Activated CD4-positive, alpha-beta T cell treated with anti-CD3 and anti-CD28 coated beads, Interleukin-2, amount 50 U/mL, for 16 hours (primary cell): Measurements from ENCODE around the gene CCDC122.

Experiments
- DNase-seq: peaks from one replicate; pipeline ENCODE4 v3.0.0-alpha.2; 2020

CCDC122 gene

DNA sequence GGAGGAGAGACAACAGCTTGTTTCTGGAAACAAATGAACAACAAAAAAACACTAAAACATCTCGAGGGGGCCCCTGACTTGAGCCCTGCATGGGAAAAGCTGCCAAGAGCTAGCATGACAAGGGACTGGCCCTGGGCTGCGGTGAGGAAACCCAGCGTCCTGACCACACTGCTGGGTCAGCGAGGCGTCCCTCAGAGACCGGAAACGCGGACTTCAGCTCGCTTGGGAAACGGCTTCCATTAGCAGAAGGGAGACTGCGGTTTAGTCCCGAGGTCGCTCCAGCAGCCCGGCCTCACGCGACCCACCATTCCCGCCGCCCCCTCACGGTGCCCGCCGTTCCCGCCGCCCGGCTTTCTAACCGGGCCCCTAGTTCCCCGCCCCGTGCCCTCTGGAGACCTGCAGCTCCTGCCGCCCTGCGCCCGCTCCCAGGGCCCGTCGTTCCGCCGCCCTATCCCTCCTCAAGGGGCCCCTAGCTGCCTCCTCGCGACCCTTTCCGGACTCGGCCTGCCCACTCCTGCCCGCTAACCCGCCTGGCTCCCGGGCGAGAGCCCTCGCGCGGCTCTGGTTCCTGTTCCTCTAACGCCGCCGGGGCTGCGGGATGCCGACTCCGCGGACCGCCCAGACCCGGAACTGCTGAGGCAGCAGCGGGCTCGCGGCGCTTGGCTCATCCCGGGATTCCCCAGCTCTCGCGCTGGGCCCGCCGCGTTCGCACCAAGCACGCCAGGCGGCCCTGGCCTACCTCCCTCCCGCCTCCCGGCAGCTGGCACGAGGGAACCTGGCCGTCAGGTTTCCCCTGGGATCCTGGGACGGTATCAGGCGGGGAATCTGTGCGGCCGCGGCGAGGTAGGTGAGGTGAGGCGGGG, at the start of gene CCDC122:
Gene CCDC122 (minus strand): TSS at position 849 of the 863 bp plus-strand sequence. CDS start 10,364 bp downstream, outside the sequence.
- DNase-seq, result peak; percentile 76

DNA sequence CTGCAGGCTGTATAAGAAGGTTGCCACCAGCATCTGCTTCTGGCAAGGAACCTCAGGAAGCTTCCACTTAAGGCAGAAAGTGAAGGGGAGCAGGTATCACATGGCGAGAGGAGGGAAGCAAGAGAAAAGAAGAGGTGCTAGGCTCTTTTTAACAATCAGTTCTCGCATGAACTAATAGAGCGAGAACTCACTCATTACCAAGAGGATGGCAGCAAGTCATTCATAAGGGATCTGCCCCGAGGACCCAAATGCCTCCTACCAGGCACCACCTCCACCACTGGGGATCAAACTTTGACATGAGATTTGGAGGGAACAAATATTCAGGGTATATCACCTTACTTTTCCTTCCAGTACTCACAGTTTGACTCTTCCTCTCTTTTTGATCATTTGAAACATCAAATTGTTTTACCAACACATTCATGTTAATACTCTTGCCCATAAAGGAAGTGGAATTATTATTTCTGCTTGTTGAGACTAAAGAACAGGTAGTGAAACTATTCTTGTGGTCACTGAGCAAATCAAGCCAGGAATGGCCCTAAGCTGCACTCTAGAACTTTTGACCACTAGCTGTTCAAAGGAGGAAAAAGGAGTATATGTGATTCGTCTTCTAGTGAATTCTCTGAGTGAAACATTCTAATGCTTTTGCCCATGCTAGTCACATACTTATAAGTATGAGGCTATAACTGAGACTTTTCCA, 45.2 kb upstream of the CCDC122 start:
- DNase-seq, result no peak

DNA sequence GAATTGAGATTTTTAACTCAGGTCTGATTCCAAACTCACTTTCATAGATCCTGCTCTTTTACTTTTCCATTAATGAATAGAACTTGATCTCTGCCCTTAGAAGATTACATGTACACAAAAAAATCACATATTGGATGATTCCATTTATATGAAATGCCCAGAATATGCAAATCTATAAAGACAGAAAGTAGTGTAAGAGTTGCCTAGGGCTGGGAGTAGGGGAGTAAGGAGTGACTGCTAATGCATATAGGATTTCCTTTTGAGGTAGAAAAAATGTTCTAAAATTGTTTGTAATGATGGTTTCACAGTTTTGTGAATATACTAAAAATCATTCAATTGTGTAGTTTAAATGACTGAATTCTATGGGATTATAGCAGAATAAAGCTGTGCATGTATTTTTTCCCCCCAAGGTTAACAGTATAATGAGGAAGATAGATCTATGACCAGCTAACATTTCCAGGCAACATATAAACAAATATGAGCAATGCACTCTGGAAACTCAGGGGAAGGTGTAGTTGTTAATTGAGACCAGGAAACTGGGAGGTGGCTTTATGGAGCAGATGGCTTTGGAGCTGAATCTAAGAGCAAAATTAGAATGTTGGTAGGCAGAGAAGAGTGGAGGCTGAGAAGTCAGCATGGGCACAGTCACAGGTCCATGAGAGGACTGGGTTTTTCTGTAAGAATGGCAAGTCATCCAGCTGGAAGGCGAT, 41.6 kb upstream of the CCDC122 start:
- DNase-seq, result no peak

DNA sequence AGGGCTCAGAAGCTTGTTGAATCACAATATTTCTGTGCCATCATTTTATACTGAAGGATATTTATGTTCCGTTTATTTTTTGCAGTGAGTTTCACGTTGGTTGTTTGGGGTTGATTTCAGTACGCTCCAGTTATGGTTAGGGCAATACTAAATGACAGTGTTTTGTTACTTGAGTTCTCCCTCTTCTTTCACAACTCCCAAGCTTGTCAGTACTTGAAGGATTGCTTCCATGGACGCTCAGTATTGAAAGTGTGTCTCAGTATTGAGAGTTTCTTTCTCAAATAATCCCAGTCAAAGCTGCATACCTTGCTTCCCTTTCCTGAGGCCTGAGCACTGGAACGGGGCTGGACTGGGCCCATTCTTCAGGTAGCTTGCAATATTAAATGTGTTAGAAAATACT, 39.1 kb upstream of the CCDC122 start:
- no peak for DNase-seq

DNA sequence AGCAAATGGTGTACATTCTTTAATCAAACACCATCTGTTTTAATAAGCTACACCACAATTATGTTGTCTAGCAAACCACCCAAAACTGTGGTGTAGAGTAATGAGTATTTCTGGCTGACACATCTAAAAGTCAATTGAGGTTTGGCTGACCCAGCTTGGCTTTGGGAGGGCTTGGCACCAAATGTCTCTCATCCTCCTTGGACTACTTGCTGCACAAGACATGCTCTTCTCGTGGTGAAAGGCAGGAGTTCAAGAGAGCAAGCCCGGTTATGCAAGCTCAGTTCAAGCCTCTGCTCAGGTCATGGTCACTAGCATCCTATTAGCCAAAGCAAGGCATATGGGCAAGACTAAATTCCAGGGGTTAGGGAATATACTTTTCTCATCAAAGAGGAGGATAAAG, 37.3 kb upstream of the CCDC122 start:
- DNase-seq, result no peak

DNA sequence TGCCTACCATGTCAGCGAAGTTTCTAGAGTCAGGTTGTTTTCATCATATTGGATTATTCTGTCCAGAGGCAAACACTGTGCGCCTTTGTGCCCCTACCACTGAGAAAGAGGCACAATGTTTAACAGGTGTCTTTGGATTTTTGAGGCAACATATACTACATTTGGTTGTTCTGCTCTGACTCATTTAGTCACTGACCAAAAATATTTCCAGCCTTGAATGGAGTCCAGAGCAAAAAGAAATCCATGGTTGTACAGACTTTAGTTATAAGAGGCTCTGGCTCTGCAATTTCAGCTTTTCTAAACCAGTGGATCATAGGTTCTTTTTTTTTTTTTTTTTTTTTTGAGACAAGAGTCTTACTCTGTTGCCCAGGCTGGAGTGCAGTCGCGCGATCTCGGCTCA, 35.9 kb upstream of the CCDC122 start:
- no peak for DNase-seq

DNA sequence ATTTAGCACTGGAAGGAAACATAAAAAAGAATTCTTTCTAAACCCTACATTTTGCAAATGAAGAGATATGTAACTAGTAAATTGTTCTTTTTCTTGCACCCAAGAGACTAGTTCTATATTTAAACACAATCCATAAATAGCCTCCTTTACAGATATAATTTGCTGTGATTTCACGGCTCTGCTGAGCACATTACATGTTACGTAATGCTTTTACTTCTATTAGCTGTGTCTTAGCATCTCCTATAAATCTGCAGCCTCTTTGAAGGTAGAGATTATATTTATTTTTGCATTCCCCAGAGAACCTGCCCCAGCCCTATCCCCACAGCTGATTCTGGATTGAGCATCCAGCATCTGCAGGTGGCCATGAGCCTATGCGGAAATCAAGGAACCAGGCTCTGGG, 32.3 kb upstream of the CCDC122 start:
- no peak for DNase-seq

DNA sequence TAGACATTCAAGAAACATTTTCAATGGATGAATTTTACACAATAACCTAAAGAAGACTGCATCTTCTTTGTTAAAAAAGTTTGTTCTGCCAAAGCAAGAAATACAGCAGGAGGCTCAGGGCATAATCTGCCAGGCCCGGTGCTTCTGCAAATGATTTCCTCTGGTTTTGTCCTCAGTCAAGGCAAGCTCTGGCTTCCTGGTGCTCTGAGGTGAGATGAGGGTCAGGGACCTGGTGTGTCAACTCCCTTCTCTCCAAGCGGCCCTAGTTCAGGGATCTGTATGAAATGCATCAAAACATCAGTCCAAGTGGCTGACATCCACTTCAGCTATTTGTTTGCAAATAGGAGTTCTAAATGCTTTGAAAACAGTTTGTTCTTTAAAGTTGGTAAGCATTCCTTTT, 31.7 kb upstream of the CCDC122 start:
- no peak for DNase-seq

DNA sequence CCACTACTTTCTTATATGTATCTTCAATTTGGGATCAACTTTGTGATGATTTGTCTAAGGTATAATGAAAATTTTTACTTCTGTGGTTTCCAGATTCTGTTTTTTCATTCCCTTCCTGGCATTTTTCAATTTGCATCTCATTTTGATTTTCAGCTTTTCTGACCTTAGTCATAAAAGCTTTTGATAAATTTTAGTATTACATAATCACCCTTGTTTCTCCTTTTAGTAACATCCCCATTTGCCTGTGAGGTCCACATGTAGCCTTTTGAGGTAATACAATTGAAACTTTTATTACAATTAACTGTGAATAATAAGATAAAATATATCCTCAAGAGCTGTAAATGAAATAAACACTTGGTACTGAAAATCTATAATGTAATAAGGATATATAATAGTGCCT, 31.3 kb upstream of the CCDC122 start:
- DNase-seq, result no peak

DNA sequence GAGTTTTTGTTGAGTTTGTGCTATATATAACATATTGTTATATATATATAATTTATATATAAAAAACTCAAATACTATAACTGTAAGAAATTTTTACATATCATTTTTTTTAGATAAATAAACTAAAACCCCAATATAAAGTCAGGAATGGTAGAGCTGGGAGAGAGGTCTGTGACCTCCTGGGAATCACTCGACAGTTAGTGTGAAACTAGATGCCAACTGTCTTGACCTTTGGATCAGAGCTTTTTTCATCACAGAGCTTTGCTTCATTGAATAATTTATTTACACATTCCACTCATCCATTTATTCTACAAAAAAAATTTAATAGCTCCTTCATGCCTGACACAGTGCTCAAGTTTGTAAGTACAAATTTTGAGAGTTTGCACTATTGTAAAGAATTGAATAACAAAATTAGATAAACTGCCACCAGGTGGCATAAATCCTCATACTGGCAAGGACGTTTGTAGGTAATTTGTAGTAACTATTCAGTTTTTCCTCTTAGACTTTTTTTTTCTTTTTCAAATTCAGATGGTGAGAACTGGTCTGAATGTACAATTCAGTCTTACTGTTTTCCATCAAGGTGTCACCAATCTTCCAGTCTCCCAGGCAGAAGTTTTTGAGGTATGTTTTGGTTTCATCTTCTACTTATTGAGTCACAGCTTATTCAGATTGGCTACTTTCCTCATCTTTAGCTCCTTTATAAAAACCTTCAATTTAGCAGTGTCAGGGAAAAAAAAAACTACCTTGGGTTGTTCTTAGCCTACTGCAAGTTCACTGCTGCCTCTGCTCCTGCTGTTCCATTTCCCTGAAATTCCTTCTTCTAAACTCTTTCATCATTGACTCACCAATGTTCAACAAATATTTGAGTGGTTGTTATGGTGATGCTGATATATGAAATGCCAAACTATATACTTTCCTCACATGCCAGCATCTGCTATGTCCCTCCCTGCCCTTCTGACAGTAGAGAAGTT, 28.9 kb upstream of the CCDC122 start:
- DNase-seq, result peak; percentile 14

DNA sequence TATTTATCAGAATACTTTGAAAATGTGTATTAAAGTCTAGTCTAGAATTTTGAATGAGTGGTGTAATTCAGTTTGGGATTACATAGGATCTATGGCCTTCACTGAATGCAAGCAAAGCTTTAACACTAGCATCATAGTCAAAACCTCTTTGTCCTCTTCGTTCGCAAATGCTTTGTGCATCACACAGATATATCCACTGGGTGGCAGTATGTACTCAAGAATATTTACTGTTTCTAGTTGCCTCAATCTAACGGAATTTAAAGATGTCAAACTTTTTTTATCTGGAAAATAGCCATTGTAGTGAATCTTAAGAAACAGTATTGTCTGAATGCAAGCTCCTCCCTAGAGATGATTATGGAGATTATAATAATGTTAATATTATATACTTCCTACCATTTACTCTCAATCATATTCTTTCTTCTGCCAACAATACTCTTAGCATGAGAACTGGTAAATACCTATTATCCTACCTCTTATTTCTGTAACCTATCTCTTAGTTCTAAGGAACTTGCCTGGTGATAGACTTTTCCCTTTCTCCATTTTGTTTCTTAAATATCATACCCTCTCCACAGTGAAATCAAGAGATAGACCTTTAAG, 26.0 kb upstream of the CCDC122 start:
- DNase-seq, result peak; percentile 61

DNA sequence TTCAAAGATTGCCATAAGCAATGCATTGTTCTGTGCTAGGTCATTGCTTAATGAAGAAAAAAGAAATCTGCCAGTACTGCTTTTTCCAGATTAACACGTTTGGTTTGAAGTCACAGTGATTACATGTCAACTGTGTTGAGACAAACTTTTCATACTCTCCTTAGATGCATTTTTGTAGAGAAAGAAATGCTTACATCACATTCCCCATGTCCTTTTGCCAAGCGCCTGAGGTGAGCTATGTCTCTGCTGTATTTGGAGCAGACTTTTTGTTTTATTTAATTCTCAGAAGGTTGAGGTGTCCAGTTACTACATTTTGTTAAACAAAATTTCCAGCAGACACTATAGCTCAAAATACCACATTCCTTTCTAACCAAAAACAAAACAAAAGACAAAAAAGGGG, 16.4 kb upstream of the CCDC122 start:
- DNase-seq, result no peak

DNA sequence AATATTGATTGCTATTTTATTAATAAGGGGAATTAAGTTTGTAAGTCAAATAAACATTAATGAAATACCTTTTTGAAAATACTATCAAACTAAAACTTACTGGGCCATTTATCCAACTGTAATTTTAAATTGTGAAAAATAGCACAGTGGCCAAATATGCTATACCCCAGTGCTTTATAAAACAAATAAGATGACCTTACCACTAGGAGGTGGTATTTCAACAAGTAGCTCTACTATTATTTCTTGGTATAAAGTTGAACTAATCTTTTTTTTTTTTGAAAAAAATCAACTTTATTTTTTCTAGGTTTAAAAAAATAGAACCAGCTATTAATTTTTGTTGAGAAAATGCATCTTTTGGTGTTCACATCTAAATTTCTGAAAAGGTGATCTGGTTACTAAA, 14.9 kb upstream of the CCDC122 start:
- DNase-seq, result no peak

DNA sequence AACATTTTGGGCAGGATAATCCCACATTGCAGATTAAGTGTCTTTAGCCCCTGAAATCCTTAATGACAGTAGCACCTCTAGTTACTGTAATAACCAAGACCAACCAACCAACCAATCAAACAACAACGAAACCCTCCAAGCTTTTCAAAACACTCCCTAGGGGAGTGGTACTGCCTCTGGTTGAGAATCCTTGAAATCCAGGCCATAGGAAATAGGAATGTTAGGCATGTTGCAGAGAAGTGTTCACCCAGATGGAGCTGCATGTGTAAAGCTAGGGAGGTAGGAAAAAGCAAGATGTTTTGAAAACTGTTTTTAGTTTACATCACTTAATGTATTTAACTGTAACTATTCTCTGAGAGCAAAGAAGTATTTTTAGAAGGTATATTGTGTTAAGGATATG, 4.7 kb upstream of the CCDC122 start:
- DNase-seq, result no peak

DNA sequence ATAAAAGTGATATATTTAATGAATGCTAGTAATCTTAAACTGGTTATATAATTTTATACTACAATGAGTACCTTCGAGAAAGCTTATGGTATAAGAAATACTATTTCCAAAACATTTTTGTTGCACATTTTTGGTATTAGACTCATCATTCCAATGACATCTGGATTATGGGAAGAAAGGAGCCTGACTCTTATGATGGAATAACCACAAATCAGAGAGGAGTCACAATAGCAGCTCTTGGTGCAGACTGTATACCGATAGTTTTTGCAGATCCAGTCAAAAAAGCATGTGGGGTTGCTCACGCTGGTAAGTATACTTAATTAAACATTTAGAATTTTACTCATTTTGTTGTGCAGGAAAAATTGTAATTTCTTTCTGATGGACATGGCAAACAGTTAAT, 4.1 kb upstream of the CCDC122 start:
- no peak for DNase-seq

DNA sequence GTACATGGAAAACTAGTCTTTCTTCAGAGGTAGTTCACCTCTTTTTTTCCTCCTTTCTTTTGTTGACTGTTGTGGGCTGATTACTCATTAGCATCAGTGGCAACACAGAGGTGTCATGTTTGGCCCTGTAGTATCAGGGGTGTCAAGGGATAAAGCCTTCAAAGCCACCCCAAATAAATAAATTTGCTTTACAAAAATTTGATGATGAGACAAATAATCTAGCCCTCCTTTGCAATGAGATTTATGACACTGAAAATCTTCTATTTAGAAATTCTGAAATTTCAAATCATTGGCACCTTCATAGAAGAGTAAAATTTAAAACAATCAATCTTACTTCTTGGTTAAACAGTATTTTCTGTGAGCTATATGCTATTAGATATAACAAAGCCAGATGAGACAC, 2.0 kb upstream of the CCDC122 start:
- no peak for DNase-seq

DNA sequence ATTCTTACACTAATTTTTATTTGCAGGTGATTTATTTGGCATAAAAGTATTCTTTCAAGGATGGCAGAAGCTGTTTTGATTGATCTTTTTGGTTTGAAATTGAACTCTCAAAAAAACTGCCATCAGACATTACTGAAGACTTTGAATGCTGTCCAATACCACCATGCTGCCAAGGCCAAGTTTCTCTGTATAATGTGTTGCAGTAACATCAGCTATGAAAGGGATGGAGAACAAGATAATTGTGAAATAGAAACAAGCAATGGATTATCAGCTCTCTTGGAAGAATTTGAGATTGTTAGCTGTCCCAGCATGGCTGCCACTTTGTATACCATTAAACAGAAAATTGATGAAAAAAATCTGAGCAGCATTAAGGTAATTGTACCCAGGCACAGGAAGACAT, 1.4 kb upstream of the CCDC122 start:
- no peak for DNase-seq

DNA sequence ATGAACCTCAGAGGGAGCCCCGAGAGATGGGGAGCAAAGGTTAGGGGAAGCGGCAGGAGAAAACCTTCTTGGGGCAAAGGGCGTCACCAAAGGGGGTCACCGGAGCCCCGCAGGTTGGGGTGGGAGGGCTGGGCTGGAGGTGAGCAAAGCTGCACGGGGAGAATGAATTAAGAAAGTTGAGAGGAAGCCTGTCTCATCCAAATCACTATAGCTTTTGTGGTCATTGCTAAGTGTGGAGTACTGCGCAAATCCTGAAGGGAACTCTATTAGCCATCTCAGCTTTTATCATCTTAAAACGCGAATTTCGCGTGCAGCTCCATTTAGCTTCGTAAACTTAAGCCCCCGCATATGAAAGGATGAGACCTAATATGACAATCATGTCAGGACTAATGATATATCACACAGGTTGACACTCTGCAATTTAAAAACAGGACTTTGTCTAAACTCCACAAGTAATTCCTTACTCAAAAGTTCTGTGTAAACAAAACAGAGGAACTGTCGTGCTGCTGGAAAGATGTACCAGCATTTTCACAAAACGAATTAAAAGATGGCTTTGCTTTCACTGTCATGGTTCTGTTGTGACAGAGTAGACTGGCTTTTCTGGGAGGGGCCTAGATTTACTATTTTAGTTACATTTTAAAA, 795 bp upstream of the CCDC122 start:
- no peak for DNase-seq

DNA sequence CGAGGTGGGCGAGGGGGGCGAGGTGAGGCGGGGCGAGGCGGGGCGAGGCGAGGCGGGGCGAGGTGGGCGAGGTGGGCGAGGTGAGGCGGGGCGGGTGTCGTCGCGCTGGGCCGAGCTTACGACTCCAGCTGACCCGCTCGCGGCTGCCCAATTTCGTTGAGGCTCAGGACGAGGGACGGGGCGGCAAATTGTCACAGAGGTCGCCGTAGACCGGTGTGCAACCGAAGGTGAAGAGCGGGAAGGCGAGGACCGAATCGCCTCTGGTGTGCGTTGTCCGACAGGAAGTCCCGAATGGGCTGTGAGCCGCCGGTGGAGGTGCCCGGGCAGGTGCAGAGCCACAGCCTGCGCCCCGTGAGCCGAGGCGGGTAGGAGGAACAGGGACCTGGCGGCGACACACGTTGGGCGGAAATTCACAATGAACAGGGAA, 228 bp upstream of the CCDC122 start, which contains the start of gene LACC1:
Gene LACC1 (plus strand): TSS at position 150 of the 427 bp plus-strand sequence. CDS start 1,082 bp downstream, outside the sequence.
- DNase-seq, result peak; percentile 20

DNA sequence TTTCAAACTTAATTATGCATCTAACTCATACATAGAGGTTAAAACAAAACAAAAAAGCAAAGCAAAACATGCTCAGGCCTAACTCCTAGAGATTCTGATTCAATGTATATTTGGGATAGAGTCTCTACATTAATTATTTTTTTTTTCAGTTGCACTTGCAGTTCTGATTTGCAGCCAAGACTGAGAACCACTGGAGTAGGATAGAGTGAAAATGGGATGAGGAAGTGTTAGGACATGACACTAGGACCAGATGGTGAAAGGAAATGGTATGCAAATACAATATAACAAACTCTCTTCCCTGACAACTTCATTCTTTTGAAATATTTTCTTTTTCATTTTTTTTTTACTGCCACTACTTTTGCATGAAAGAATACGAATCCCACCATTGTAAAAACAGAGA, 1.8 kb downstream of the CCDC122 start:
- no peak for DNase-seq

DNA sequence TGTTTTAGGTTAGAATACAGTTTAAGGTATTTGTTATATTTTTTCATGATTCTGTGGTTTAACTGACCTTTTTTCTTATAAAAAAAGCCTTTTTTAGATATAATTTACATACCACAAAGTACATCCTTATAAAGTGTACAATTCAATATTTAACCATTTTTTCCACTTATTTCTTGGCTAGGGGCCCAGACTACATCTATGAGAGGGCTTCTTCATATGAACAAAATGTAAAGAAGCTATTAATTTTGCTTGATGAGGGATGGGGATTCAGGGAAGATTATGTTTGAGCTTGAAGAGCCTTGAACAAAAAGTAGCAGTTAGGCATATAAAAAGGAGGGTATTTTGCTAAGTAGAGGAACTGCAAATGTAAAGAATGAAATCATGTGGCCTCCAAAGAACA, 2.2 kb downstream of the CCDC122 start:
- no peak for DNase-seq
